Trophoblast cell (in vitro differentiated cells and primary cell): Measurements from ENCODE around the gene SLC32A1.

ENCODE experiments used
- DNase-seq, 2 donors: peaks; one replicate each; pipeline ENCODE4 v3.0.0-alpha.2; 2016
- H2AFZ ChIP-seq: 2 replicates; pipeline ENCODE4 v1.6.1; 2013; ENCODE audit warnings: low read length, moderate library complexity, mild to moderate bottlenecking; ENCODE audit not compliant: insufficient read depth, poor library complexity
- H2AK5ac ChIP-seq: 2 replicates; pipeline ENCODE4 v1.6.1; 2013; ENCODE audit warnings: mild to moderate bottlenecking, low read length
- H2BK120ac ChIP-seq: 2 replicates; pipeline ENCODE4 v1.6.1; 2013; ENCODE audit warnings: low read length, mild to moderate bottlenecking, moderate library complexity; ENCODE audit not compliant: insufficient read depth, poor library complexity
- H2BK12ac ChIP-seq: 2 replicates; pipeline ENCODE4 v1.6.1; 2013; ENCODE audit warnings: mild to moderate bottlenecking, low read length, moderate library complexity
- H2BK5ac ChIP-seq: 2 replicates; pipeline ENCODE4 v1.6.1; 2013; ENCODE audit warnings: low read length, low read depth, moderate library complexity, mild to moderate bottlenecking; ENCODE audit not compliant: poor library complexity
- H3K14ac ChIP-seq: 2 replicates; pipeline ENCODE4 v1.6.1; 2013; ENCODE audit warnings: mild to moderate bottlenecking, low read length
- H3K18ac ChIP-seq: 2 replicates; pipeline ENCODE4 v1.6.1; 2013; ENCODE audit warnings: mild to moderate bottlenecking, low read length
- H3K23ac ChIP-seq: 2 replicates; pipeline ENCODE4 v1.6.1; 2013; ENCODE audit warnings: low read length
- H3K27ac ChIP-seq: 2 replicates; pipeline ENCODE4 v1.5.1; 2013; ENCODE audit warnings: low read depth, mild to moderate bottlenecking, inconsistent platforms, low read length, moderate library complexity
- H3K27me3 ChIP-seq: 2 replicates; pipeline ENCODE4 v1.6.1; 2013; ENCODE audit warnings: inconsistent platforms, mild to moderate bottlenecking, low read length, moderate library complexity; ENCODE audit not compliant: insufficient read depth
- H3K36me3 ChIP-seq, 2 experiments: 1 replicate in 1 of 2; 2 replicates in 1 of 2; pipeline ENCODE4 v1.6.1; 2013; ENCODE audit warnings: low read length in 2 of 2, mild to moderate bottlenecking in 2 of 2, moderate library complexity in 1 of 2; ENCODE audit not compliant: insufficient read depth in 2 of 2, control insufficient read depth in 1 of 2
- H3K4ac ChIP-seq: 2 replicates; pipeline ENCODE4 v1.6.1; 2013; ENCODE audit warnings: low read depth, mild to moderate bottlenecking, low read length, moderate library complexity
- H3K4me1 ChIP-seq, 2 experiments: 1 replicate in 1 of 2; 2 replicates in 1 of 2; pipeline ENCODE4 v1.6.1; 2013; ENCODE audit warnings: low read length in 2 of 2, mild to moderate bottlenecking in 2 of 2, moderate library complexity in 1 of 2; ENCODE audit not compliant: insufficient read depth in 2 of 2, control insufficient read depth in 1 of 2
- H3K4me2 ChIP-seq: 2 replicates; pipeline ENCODE4 v1.6.1; 2013; ENCODE audit warnings: inconsistent platforms, mild to moderate bottlenecking, low read length, moderate library complexity
- H3K4me3 ChIP-seq: 2 replicates; pipeline ENCODE4 v1.5.1; 2013; ENCODE audit warnings: mild to moderate bottlenecking, low read depth, low read length, inconsistent platforms
- H3K79me1 ChIP-seq: one replicate; pipeline ENCODE4 v1.6.1; 2013; ENCODE audit warnings: low read length
- H3K79me2 ChIP-seq: 2 replicates; pipeline ENCODE4 v1.6.1; 2013; ENCODE audit warnings: low read length, mild to moderate bottlenecking; ENCODE audit not compliant: control insufficient read depth, insufficient read depth, poor library complexity
- H3K9ac ChIP-seq: 2 replicates; pipeline ENCODE4 v1.6.1; 2013; ENCODE audit warnings: mild to moderate bottlenecking, low read length
- H3K9me3 ChIP-seq: 2 replicates; pipeline ENCODE4 v1.6.1; 2013; ENCODE audit warnings: low read depth, mild to moderate bottlenecking, control low read depth, inconsistent platforms, low read length; ENCODE audit not compliant: insufficient read depth
- H4K12ac ChIP-seq: 2 replicates; pipeline ENCODE4 v1.6.1; 2013; ENCODE audit warnings: low read depth, mild to moderate bottlenecking, low read length, moderate library complexity
- H4K8ac ChIP-seq: 2 replicates; pipeline ENCODE4 v1.6.1; 2013; ENCODE audit warnings: low read depth, mild to moderate bottlenecking, low read length, moderate library complexity
- H4K91ac ChIP-seq: one replicate; pipeline ENCODE4 v1.6.1; 2013; ENCODE audit warnings: low read depth, mild to moderate bottlenecking, low read length, moderate library complexity
- WGBS: extraction: QIAGEN DNeasy Blood & Tissue Kit; methylation state at CpG from one replicate; pipeline ENCODE4 v1.1.7; 2013; ENCODE audit warnings: missing lambda C conversion rate; ENCODE audit not compliant: insufficient read length, insufficient coverage; ENCODE audit errors: extremely low coverage; 5-methylcytosine and 5-hydroxymethylcytosine counted together

Gene SLC32A1

GRCh38 chr20:38722683-38723016 is 1.6 kb upstream of the SLC32A1 start:
- Histone ChIP-seq H3K4me2 (no peak overlapping the region), H2AK5ac (no peak overlapping the region), H3K4ac (no peak overlapping the region), H2BK12ac (no peak overlapping the region), H3K9me3 (peaks cover 9% of the 10 kb centered on the region), H4K91ac (no peak overlapping the region), H2BK5ac (no peak overlapping the region), H3K4me1 (peaks cover 0 to 3% of the 10 kb centered on the region in 2 experiments), H3K79me2 (no peaks in the 10 kb centered on the region), H3K9ac (no peak overlapping the region), H3K14ac (no peak overlapping the region), H2AFZ (no peak overlapping the region), H4K12ac (no peak overlapping the region), H3K4me3 (no peak overlapping the region), H3K23ac (no peak overlapping the region), H3K27ac (no peak overlapping the region), H3K18ac (no peak overlapping the region), H2BK120ac (no peak overlapping the region), H3K27me3 (peaks cover 74% of the 10 kb centered on the region), H3K79me1 (no peaks in the 10 kb centered on the region), H4K8ac (no peak overlapping the region), H3K36me3 (no peaks in the 10 kb centered on the region)
- DNase-seq, result no peak
- no CpG with 5 or more reads among the region's 7 CpGs for WGBS

GRCh38 chr20:38723017-38723847 is 1.1 kb upstream of the SLC32A1 start:
- Histone ChIP-seq H3K4ac (no peak overlapping the region), H4K8ac (no peak overlapping the region), H4K91ac (no peak overlapping the region), H4K12ac (no peak overlapping the region), H3K4me2 (no peak overlapping the region), H3K4me1 (peaks cover 3% of the 10 kb centered on the region in 2 experiments), H2AK5ac (no peak overlapping the region), H3K4me3 (no peak overlapping the region), H3K18ac (no peak overlapping the region), H3K27me3 (peaks cover 78% of the 10 kb centered on the region), H3K79me2 (no peaks in the 10 kb centered on the region), H2BK12ac (no peak overlapping the region), H2BK120ac (no peak overlapping the region), H2BK5ac (no peak overlapping the region), H3K14ac (no peak overlapping the region), H3K9me3 (peaks cover 14% of the 10 kb centered on the region), H3K9ac (no peak overlapping the region), H3K23ac (no peak overlapping the region), H3K36me3 (no peaks in the 10 kb centered on the region), H3K79me1 (no peaks in the 10 kb centered on the region), H2AFZ (no peak overlapping the region), H3K27ac (no peak overlapping the region)
- no CpG with 5 or more reads among the region's 56 CpGs for WGBS
- no peak for DNase-seq

- H3K4me1 ChIP-seq, result peaks cover 3 to 5% of the 10 kb centered on the region in 2 experiments
- no peak overlapping the region for H2BK5ac ChIP-seq
- H2BK12ac ChIP-seq, result no peak overlapping the region
- no peak overlapping the region for H3K18ac ChIP-seq
- H3K14ac ChIP-seq, result no peak overlapping the region
- peaks cover 15% of the 10 kb centered on the region for H3K9me3 ChIP-seq
- H3K4ac ChIP-seq, result no peak overlapping the region
- no peak for DNase-seq
- no peak overlapping the region for H3K4me3 ChIP-seq
- H3K9ac ChIP-seq, result no peak overlapping the region
- no peaks in the 10 kb centered on the region for H3K79me2 ChIP-seq
- H2AK5ac ChIP-seq, result no peak overlapping the region
- H4K91ac ChIP-seq, result no peak overlapping the region
- no peak overlapping the region for H3K23ac ChIP-seq
- no peak overlapping the region for H3K4me2 ChIP-seq
- H3K27ac ChIP-seq, result no peak overlapping the region
- no peaks in the 10 kb centered on the region for H3K36me3 ChIP-seq
- no CpG with 5 or more reads among the region's 46 CpGs for WGBS
- peaks cover 92% of the 10 kb centered on the region for H3K27me3 ChIP-seq
- no peaks in the 10 kb centered on the region for H3K79me1 ChIP-seq
- H4K8ac ChIP-seq, result no peak overlapping the region
- H4K12ac ChIP-seq, result no peak overlapping the region
- H2BK120ac ChIP-seq, result no peak overlapping the region
- H2AFZ ChIP-seq, result no peak overlapping the region
Observed at GRCh38 chr20:38724626-38725147, 401 bp downstream of the SLC32A1 start.

- no peak overlapping the region for H2BK12ac ChIP-seq
- H4K8ac ChIP-seq, result no peak overlapping the region
- WGBS, result no CpG with 5 or more reads among the region's 35 CpGs
- H3K23ac ChIP-seq, result no peak overlapping the region
- H3K27ac ChIP-seq, result no peak overlapping the region
- H3K79me2 ChIP-seq, result no peaks in the 10 kb centered on the region
- H4K12ac ChIP-seq, result no peak overlapping the region
- H2BK120ac ChIP-seq, result no peak overlapping the region
- no peaks in the 10 kb centered on the region for H3K79me1 ChIP-seq
- no peak overlapping the region for H3K4me3 ChIP-seq
- no peak overlapping the region for H3K9ac ChIP-seq
- peaks cover 94% of the 10 kb centered on the region for H3K27me3 ChIP-seq
- H2BK5ac ChIP-seq, result no peak overlapping the region
- no peaks in the 10 kb centered on the region for H3K36me3 ChIP-seq
- H3K18ac ChIP-seq, result no peak overlapping the region
- DNase-seq, result no peak
- H2AFZ ChIP-seq, result no peak overlapping the region
- peaks cover 3 to 5% of the 10 kb centered on the region in 2 experiments for H3K4me1 ChIP-seq
- H3K9me3 ChIP-seq, result peaks cover 20% of the 10 kb centered on the region
- no peak overlapping the region for H3K4me2 ChIP-seq
- no peak overlapping the region for H3K14ac ChIP-seq
- no peak overlapping the region for H3K4ac ChIP-seq
- no peak overlapping the region for H2AK5ac ChIP-seq
- no peak overlapping the region for H4K91ac ChIP-seq
Observed at GRCh38 chr20:38725148-38725901, 1.0 kb downstream of the SLC32A1 start.
